ENCODE data around the gene TRPV3.
"Not testable (repeated sequence)": the region's sequence is repeated elsewhere in the genome, so short reads cannot be mapped to it uniquely, and the experiment has no call there.

The TRPV3 gene

DNA sequence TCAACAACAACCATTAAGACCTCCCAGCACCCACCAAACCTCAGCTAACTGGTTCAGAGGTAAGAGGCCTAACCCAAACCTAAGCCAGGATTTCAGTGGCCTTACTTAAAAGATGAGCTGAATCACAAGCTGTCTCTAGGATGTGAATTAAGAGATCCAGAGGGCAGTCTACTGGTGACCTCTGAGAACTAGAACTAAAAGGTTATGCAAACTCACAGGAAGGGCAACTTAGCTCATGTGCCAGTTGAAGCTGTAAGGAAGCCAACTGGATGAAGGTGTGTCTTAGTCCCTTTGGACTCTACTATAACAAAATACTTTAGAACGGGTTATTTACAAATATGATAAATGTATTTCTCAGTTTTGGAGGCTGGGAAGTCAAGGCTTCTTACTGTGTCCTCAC, 91.3 kb downstream of the TRPV3 start:
- DNase-seq: not testable (repeated sequence)

Data from activated effector memory CD4-positive, alpha-beta T cell treated with anti-CD3 and anti-CD28 coated beads, Interleukin-2, amount 50 U/mL, for 16 hours (primary cell).